HG02884 (cell line): ENCODE data around the gene LRGUK.
"Not testable (repeated sequence)": the region's sequence is repeated elsewhere in the genome, so short reads cannot be mapped to it uniquely, and the experiment has no call there.

Experiments used
- ATAC-seq: cut with Tn5 transposase; IDR thresholded peaks from one replicate; pipeline ENCODE4 v1.9.1; 2021; ENCODE audit warnings: mild to moderate bottlenecking, moderate library complexity; ENCODE audit not compliant: unreplicated experiment

The LRGUK gene

DNA sequence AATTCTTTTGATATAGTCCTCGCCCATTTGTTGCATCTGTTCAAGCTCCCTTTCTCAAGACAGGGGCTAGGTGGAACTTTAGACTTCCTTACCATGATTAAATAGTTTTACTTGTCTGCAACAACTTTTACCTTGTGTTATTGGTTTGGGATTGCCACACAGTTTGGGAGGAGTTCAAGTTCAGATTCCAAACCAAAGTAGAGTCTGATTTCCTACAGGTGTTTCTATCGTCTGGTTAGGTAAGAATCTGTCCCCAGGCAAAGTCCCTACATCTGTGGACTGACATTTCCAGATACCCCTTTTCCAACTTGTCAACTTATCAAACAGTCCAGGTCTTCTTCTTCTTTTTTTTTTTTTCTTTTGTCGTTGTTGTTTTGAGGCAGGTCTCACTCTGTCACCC, 93.1 kb downstream of the LRGUK start:
- ATAC-seq = no peak

DNA sequence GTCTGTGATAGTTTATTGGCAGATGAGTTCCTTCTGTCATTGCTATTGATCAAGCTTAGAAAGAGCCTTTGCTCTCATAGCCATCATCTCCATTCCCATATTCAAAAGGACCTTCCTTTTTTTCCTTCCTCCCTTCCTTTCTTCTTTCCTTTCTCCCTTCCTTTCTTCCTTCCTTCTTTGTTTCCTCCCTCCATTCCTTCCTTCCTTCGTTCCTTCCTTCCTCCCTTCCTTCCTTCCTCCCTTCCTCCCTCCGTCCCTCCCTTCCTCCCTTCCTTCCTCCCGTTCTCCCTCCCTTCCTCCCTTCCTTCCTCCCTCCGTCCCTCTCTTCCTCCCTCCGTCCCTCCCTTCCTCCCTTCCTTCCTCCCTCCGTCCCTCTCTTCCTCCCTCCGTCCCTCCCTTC, 104.2 kb downstream of the LRGUK start:
- ATAC-seq = not testable (repeated sequence)

DNA sequence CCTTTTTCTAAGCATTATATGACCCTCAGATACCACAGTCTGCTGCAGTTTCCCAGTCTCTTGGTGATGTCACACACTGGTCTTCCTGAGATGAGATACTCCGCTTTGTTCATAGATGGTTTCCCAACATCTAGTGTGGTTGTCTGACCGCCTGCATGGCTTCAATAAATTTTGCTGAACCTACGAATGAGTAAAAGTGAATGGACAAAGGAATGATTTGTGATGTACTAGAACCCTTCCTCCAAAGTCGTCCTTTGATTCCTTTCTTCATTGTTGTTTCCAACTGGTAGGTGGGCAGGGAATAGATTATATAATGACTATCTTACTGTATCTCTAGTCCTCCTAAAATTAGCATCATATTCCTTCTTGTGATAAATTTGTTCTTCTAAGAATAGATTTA, 107.1 kb downstream of the LRGUK start:
- ATAC-seq = no peak

- no peak for ATAC-seq
Measured at GRCh38 chr7:134245253-134245652, 118.1 kb downstream of the LRGUK start.

- ATAC-seq = no peak
Measured at GRCh38 chr7:134246347-134246746, 119.2 kb downstream of the LRGUK start.

DNA sequence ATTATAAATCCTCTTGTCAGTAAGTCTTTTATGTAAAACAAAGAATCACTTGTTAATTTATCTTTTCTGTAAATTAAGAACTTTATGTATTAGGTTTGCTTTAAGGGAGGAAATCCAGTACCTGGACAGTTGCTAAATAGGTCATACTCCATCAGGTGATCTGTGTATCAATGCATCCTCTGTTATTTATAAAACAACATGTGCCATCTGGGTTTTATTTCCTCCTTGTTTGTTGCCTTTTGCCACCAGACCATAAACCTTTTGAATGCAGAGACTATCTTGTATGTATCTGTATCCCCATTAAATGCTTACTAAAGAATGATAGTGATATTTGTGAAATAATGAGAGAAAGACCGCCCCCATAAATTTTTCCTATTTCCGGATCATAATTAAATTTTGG, 119.6 kb downstream of the LRGUK start:
- no peak for ATAC-seq

- ATAC-seq = no peak
Measured at GRCh38 chr7:134248196-134248595, 121.1 kb downstream of the LRGUK start.

DNA sequence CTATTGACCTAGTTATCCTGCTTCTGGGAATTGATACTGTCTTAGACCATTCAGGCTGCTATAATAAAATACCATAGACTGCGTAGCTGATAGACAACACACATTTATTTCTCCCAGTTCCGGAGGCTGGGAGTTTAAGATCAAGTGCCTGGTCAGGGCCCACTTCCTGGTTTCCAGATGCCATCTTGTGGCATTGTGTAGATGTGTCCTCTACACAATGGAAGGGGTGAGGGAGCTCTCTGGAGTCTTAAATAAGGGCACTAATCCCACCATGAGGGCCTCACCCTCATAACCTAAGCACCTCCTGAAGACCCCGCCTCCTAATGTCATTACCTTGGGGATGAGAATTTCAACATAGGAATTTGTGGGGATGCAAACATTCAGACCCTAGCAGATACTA, 127.2 kb downstream of the LRGUK start:
- no peak for ATAC-seq

- ATAC-seq = no peak
Measured at GRCh38 chr7:134255814-134256213, 128.7 kb downstream of the LRGUK start.

GRCh38 chr7:134262322-134262721, 135.2 kb downstream of the LRGUK start:
- no peak for ATAC-seq

GRCh38 chr7:134276951-134277350, 149.8 kb downstream of the LRGUK start:
- no peak for ATAC-seq

GRCh38 chr7:134278502-134279153, 151.5 kb downstream of the LRGUK start:
- ATAC-seq = no peak

DNA sequence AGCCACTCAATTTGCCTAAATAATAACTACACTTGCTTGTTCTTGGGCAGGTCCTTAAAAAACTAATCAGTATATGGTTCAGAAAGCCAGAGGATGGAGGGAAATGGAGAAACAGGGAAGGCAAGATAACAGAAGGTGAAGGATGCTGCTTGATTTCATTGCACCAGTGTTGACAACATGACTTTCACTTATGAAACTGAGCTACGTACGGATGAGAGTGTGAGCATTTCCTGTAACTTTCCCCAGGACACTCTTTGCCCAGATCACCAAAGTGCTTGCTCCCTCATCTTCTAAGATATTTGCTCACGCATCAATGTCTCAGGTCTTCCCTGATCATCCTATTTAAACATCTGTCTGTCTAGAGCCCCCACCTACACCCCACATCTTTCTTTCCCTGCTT, 152.2 kb downstream of the LRGUK start:
- no peak for ATAC-seq

- no peak for ATAC-seq
Measured at GRCh38 chr7:134279898-134280297, 152.8 kb downstream of the LRGUK start.

DNA sequence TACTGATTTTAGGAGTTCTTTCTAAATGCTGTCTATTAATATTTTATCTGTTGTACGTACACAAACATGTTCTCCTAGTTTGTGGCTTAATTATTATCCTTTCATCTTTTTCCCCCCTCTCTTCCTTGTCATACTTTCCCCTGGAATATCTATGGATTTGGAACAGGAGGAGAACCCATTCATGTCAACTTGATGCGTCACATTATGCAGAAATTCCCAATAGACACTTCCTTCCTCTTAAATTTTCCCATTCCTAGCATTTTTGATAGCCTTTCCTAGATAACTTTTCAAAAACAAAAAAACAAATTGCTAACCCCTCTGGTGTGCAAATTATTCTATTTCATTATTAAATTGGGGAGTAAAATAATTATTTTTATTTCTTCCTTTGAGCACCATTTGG, 153.4 kb downstream of the LRGUK start:
- ATAC-seq = no peak

DNA sequence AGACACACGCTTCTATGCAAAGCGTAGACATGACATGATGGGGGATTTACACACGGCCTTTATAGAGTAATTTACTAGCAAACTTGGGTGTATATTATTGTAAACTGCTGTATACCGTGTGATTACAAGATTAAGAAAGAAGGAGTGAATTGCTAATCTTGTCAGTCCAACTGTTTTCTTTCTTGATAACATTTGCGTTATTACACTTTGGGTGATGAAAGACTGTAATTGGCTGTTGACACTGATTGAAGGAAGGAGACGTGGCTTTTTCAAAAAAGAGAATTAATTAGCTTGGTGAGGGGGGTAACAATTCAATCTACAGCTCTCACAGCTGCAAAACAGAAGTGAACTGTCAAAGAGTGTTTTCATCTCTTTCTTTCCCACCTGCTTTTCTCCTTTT, 156.9 kb downstream of the LRGUK start:
- no peak for ATAC-seq

GRCh38 chr7:134284952-134285351, 157.8 kb downstream of the LRGUK start:
- ATAC-seq = no peak

DNA sequence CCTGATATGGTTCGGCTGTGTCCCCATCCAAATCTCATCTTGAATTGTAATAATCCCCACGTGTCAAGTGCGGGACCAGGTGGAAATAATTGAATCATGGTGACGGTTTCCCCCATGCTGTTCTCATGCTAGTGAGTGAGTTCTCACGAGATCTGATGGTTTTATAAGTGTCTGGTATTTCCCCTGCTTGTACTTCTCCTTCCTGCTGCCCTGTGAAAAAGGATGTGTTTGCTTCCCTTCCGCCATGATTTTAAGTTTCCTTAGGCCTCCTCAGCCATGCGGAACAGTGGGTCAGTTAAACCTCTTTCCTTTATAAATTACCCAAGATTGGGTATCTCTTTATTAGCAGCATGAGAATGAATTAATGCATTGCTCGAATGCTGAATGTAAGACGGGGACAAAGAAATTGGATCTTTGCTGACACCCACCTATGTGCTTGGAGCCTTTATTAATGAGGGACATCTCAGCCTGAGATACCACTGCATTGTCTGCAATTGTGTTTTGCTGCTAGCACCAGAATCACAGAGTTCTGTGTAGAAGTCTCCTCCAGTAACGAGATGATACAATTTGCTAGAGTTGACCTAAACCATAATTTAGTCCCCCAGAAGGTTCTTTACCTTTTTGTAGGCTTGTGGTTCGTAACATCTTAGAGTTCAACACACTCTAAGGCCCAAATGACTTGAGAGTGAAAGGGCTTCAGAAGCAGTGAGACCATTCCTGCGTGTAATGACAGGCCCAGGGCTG, 160.9 kb downstream of the LRGUK start:
- no peak for ATAC-seq

- no peak for ATAC-seq
Measured at GRCh38 chr7:134289423-134289822, 162.3 kb downstream of the LRGUK start.

- ATAC-seq = no peak
Measured at GRCh38 chr7:134289841-134290240, 162.7 kb downstream of the LRGUK start.

- ATAC-seq = no peak
Measured at GRCh38 chr7:134290286-134290685, 163.1 kb downstream of the LRGUK start.

DNA sequence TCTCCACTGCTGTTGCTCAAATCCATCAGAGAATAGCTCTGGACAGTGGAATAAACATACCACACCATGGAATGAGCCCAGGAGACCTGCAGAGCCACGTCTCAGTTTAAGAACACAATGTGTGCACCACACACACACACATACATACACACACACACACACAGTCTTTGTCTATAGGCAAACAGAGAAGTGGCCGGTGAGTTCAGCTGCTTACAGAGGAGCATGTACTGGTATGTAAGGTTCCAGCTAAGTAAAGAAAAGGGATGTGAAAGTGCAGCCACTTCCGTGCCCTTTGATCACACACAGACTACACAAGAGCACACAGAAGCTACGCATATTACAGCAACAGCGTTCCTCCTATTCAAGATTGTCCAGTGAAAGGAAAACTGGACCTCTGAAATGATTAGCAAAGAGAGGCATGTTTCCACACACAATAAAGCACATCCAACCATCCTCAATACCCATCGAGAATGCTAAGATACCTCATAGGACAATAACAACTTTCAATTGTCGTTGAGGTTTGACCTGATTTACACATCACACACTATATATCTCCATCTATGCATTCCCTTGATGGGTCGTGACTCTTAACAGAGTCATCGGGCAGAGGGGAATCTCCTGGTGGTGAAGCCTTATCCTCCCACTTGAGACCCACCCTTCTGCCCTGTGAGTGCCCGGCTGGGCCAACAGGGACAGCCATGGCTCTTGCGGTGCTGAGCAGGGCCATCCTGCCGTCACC, 166.0 kb downstream of the LRGUK start:
- peak; percentile 100 for ATAC-seq
